ENCODE results near the gene DGKG.

Gene DGKG

GRCh38 chr3:186236357-186237020 lies 125.5 kb downstream of the DGKG start:
- DNase-seq: no peak

GRCh38 chr3:186235554-186235953 lies 126.5 kb downstream of the DGKG start:
- DNase-seq: no peak

GRCh38 chr3:186234152-186234551 lies 127.9 kb downstream of the DGKG start:
- DNase-seq: no peak

GRCh38 chr3:186226482-186226881 lies 135.6 kb downstream of the DGKG start:
- DNase-seq: no peak

GRCh38 chr3:186225603-186226002 lies 136.4 kb downstream of the DGKG start:
- DNase-seq: no peak

GRCh38 chr3:186224041-186224610 lies 137.9 kb downstream of the DGKG start:
- DNase-seq: no peak

GRCh38 chr3:186223476-186223875 lies 138.6 kb downstream of the DGKG start:
- DNase-seq: no peak

- DNase-seq: no peak
Measured at GRCh38 chr3:186221760-186222378, 140.2 kb downstream of the DGKG start.

GRCh38 chr3:186220911-186221645 lies 141.0 kb downstream of the DGKG start:
- DNase-seq: no peak

- DNase-seq: no peak
Measured at GRCh38 chr3:186220365-186220764, 141.7 kb downstream of the DGKG start.

GRCh38 chr3:186219211-186219638 lies 142.8 kb downstream of the DGKG start:
- DNase-seq: no peak

- no peak for DNase-seq
Measured at GRCh38 chr3:186218421-186218820, 143.6 kb downstream of the DGKG start.

GRCh38 chr3:186217820-186218164 lies 144.2 kb downstream of the DGKG start:
- DNase-seq: no peak

- DNase-seq: no peak
Measured at GRCh38 chr3:186216900-186217819, 144.9 kb downstream of the DGKG start.

GRCh38 chr3:186214670-186215069 lies 147.4 kb downstream of the DGKG start:
- no peak for DNase-seq

- DNase-seq: no peak
Measured at GRCh38 chr3:186213946-186214345, 148.1 kb downstream of the DGKG start.

GRCh38 chr3:186212611-186213010 lies 149.4 kb downstream of the DGKG start:
- no peak for DNase-seq

- DNase-seq: no peak
Measured at GRCh38 chr3:186210852-186211500, 151.1 kb downstream of the DGKG start.

- no peak for DNase-seq
Measured at GRCh38 chr3:186209810-186210752, 152.0 kb downstream of the DGKG start.

- no peak for DNase-seq
Measured at GRCh38 chr3:186208296-186208989, 153.6 kb downstream of the DGKG start.
